Subcutaneous abdominal adipose tissue (tissue), 5 donors: ENCODE results near the gene PMEPA1.

ENCODE experiments used
- H3K27ac ChIP-seq: one replicate; pipeline ENCODE4 v1.7.0; 2013; ENCODE audit warnings: low read depth, mild to moderate bottlenecking, inconsistent platforms, low read length, moderate library complexity
- H3K27me3 ChIP-seq, 5 donors: one replicate each; pipeline ENCODE4 v1.7.0; 2013; ENCODE audit warnings: low read length in 5 of 5, inconsistent platforms in 1 of 5; ENCODE audit not compliant: control insufficient read depth in 5 of 5, insufficient read depth in 4 of 5
- H3K36me3 ChIP-seq, 5 donors: one replicate each; pipeline ENCODE4 v1.7.0; 2013; ENCODE audit warnings: low read length in 5 of 5; ENCODE audit not compliant: control insufficient read depth in 5 of 5, insufficient read depth in 5 of 5
- H3K4me1 ChIP-seq, 5 donors: one replicate each; pipeline ENCODE4 v1.7.0; 2013; ENCODE audit warnings: low read length in 5 of 5, mild to moderate bottlenecking in 3 of 5, moderate library complexity in 1 of 5; ENCODE audit not compliant: control insufficient read depth in 5 of 5, insufficient read depth in 5 of 5
- H3K4me3 ChIP-seq, 5 donors: one replicate each; pipeline ENCODE4 v1.7.0; 2013; ENCODE audit warnings: low read length in 5 of 5, low read depth in 1 of 5
- H3K9ac ChIP-seq, 5 donors: one replicate each; pipeline ENCODE4 v1.7.0; 2013; ENCODE audit warnings: low read length in 5 of 5, mild to moderate bottlenecking in 4 of 5, moderate library complexity in 3 of 5
- H3K9me3 ChIP-seq, 5 donors: one replicate each; pipeline ENCODE4 v1.7.0; 2013; ENCODE audit warnings: low read length in 5 of 5; ENCODE audit not compliant: control insufficient read depth in 5 of 5
- donor health status: healthy.
- donor health status: healthy.
- donor health status: healthy.
- donor health status: healthy.
- donor health status: healthy.

Gene PMEPA1

DNA sequence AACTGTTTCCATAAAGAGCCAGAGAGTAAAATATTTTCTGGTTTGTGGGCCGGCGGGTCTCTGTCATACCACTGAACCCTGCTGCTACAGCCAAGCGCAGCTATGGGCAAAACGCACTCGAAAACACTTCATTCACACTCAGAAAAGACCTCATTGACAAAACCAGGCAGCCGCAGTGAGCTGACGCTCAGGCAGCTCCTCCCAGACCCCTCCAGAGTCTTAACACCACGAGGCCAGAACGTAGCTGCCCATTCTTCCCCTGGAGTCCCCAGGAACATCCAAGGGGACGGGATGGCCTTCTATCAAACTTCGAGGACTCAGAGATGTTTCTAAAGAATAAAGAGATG, 54.0 kb downstream of the PMEPA1 start:
- peaks cover 0 to 81% (median 70%) of the 10 kb centered on the region in 5 donors for H3K36me3 ChIP-seq
- no peak overlapping the region for H3K4me3 ChIP-seq
- H3K27ac ChIP-seq: no peak overlapping the region
- H3K4me1 ChIP-seq: peaks cover under 1 to 6% (median 3%) of the 10 kb centered on the region in 5 donors
- H3K9me3 ChIP-seq: no peaks in the 10 kb centered on the region
- no peaks in the 10 kb centered on the region for H3K27me3 ChIP-seq
- no peak overlapping the region for H3K9ac ChIP-seq

DNA sequence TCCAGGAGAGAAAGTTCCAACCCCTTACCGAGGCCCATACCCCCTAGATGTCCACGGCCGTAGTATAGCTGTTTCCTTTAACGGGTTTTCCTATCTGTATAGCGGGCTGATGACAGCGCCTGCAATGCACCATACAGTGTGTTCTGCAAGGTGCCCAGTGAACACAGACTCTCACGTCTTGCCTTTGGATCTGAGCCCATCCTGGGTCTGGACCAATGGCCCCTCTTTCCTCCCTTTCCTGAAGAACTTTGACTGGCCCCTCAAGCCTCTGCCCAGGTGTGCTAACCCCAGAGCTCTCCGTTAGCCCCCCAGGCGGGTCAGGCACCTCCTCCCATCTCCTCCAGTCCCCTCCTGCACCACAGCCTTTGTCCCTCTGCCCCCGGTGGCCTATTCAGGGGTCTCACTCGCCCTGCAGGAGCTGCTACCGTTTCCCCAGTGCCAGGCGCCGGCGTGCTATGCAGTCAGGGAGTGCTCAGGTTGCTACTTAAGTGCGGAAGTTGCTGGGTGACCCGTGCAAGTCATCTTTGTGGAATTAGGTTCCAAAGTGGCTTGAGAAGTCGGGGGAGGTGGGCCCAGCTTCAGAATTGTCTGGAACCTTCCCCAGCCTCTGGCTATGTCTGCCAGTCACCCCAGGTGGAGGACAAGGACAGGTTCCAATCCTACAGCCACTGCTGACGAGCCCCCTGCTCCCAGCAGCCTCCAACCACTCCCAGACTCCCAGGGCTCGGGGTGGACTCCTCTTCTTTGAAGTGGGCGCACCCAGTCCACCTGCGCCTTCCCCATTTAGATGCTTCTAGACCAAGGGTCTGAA, 54.6 kb downstream of the PMEPA1 start:
- no peaks in the 10 kb centered on the region for H3K9me3 ChIP-seq
- H3K36me3 ChIP-seq: peaks cover 0 to 87% (median 76%) of the 10 kb centered on the region in 5 donors
- H3K27ac ChIP-seq: no peak overlapping the region
- H3K4me1 ChIP-seq: peaks cover 0 to 6% (median 3%) of the 10 kb centered on the region in 5 donors
- H3K9ac ChIP-seq: no peak overlapping the region
- no peaks in the 10 kb centered on the region for H3K27me3 ChIP-seq
- H3K4me3 ChIP-seq: no peak overlapping the region

DNA sequence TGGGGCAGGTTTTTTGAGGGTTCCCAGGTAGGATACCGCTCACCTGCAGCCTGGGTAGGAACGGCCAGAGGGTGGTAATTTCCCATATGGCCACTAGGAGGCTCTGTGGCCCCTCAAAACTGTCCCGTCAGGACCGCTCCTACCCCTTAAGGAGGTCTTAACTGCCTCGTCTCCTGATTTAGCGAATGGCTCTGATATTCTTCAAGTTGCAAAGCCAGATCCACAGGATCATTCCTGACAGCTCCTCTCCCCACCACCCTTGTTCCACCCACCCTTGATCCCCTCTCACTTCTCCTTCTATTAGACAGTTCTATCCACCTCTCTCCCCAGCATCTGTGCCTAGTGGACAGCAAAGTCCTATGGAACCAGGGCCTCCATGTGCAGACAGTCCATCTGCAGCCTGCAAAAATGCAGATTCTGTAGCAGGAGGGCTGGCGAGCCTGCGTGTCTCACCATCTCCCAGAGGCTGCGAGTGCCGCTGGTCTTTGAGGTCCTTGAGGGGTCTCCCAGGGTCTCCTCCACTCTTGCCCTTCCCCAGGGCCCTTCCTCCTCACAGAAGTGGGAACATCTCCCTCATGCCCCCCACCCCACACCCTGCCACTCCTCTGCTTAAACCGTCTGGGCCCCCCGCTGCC, 55.3 kb downstream of the PMEPA1 start:
- Histone ChIP-seq H3K9ac (no peak overlapping the region), H3K4me1 (peaks cover 0 to 6% (median 3%) of the 10 kb centered on the region in 5 donors), H3K9me3 (no peaks in the 10 kb centered on the region), H3K27me3 (no peaks in the 10 kb centered on the region), H3K27ac (no peak overlapping the region), H3K4me3 (no peak overlapping the region), H3K36me3 (peaks cover 0 to 89% (median 73%) of the 10 kb centered on the region in 5 donors)

DNA sequence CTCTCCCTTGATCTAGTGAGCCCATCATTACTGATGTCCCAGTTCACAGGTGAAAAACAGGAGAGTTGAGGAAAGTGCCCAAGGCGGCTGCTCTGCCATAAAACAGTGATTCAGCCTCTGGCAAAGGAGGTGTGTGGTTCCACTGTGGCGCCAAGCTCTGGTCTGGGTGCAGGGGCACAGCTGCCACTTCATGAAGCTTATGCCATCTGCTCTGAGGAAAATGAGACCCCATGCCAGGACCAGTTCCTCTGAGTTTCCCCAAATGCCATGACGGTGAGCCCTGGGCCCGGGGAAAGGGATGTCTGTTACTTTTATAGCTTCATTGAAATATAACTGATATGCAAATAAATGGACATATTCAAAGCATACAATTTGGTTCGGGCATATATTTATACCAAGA, 55.9 kb downstream of the PMEPA1 start:
- Histone ChIP-seq H3K9me3 (no peaks in the 10 kb centered on the region), H3K4me3 (no peak overlapping the region), H3K27me3 (no peaks in the 10 kb centered on the region), H3K4me1 (peaks cover 0 to 6% (median 3%) of the 10 kb centered on the region in 5 donors), H3K27ac (no peak overlapping the region), H3K9ac (no peak overlapping the region), H3K36me3 (peaks cover 0 to 83% (median 69%) of the 10 kb centered on the region in 5 donors)

DNA sequence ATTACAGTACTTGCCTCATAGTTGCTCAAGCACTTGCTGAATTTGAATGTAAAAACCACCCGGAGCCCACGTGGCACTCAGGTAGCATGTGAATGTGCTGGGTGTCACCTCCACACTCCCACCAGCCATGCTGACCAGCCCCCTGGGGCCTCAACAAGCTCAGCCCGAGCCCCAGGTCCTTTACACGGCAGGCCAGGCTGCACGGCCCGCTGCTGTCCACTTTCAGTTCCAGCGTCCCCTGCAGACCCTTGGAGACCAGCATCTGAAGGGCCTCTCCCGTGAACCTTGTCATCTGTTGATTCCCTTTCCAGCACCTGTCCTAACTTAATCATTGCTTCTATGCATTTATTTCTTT, 56.3 kb downstream of the PMEPA1 start:
- H3K36me3 ChIP-seq: peaks cover 0 to 80% (median 65%) of the 10 kb centered on the region in 5 donors
- no peak overlapping the region for H3K27ac ChIP-seq
- H3K27me3 ChIP-seq: no peaks in the 10 kb centered on the region

DNA sequence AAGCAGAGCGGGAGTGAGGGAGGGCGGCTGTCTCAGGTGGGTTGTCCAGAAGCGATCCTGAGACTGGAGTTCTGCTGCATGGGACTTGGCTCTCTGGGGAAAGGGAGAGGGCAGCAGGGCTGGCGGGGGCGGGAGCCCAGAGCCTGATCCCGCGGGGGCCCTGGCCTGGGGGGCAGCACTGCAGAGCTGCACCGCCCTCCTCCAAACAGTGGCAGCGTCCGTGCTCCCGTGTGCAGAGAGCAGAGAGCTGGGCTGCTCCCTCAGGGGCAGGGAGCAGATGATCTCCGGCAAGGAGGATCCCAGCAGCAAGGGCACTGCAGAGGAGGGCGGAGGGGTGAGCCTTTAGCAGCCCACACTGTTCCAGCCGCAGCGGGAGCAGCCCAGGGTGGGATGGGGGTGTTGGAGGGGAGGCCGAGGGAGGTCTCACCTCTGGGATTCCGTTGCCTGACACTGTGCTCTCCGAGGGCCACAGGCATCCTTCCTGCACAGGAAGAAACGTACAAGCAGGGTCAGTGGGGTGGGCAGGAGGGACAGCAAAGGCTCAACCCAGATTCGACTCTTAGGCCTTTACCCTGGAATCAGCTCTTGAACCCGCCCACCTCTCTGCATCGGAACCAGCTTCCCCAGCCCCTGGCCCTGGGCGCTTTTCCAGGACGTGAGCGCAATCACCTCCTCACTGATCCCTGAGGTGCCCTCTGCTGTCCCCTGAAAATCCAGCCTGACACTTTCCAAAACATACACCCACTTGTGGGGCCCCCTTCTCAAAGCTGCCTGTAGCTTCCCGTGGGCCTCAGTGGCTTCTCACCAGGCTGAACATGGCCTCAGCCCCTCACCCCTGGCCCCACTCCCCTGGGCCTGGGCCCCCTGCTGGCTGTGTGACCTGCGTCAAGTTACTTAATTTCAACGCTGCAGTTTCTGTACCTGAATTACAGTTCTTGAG, 56.9 kb downstream of the PMEPA1 start:
- H3K4me3 ChIP-seq: no peak overlapping the region
- H3K27ac ChIP-seq: no peak overlapping the region
- no peaks in the 10 kb centered on the region for H3K27me3 ChIP-seq
- H3K36me3 ChIP-seq: peaks cover 0 to 73% (median 59%) of the 10 kb centered on the region in 5 donors
- H3K9ac ChIP-seq: no peak overlapping the region
- no peaks in the 10 kb centered on the region for H3K9me3 ChIP-seq
- H3K4me1 ChIP-seq: peaks cover 0 to 6% (median 3%) of the 10 kb centered on the region in 5 donors

More for the DNA sequence above, 56.3 kb downstream of the PMEPA1 start:
- Histone ChIP-seq H3K9ac (no peak overlapping the region), H3K9me3 (no peaks in the 10 kb centered on the region), H3K4me1 (peaks cover 0 to 6% (median 3%) of the 10 kb centered on the region in 5 donors), H3K4me3 (no peak overlapping the region)

DNA sequence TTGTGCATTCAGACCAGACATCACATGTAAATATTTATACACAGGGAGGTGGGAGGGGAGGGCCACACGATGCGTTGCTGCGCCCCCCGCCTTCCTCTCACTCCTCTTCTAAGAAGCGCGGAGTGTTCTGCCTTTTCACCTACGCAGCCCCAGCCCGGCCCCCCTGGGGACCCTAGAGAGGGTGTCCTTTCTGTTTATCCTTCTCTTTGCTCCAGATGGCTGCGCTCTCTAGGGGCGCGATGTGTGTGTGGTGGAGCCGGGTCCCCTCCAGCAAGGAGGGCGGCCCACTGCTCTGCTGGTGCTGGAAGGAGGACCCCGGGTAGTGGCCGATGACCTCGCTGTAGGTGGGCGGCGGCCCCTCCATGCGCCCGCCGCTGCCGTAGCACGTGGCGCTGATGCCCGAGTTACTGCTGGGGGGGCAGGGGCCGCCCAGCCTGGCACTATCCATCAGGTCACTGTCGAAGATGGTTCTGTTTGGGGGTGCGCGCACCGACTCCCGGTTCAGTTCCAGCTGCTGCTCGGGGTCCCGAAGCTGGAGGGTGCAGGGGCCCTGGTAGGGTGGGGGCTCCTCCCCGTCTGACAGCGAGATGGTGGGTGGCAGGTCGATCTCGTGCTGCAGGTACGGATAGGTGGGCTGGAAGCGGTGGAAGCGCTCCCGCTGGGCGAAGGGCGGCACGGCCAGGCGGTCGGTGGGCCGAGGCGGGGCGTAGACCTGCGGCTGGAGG, 57.8 kb downstream of the PMEPA1 start:
- Histone ChIP-seq H3K4me3 (no peak overlapping the region), H3K9ac (no peak overlapping the region), H3K27me3 (no peaks in the 10 kb centered on the region), H3K9me3 (no peaks in the 10 kb centered on the region), H3K4me1 (peaks cover 0 to 6% (median 3%) of the 10 kb centered on the region in 5 donors), H3K36me3 (peaks cover 0 to 65% (median 51%) of the 10 kb centered on the region in 5 donors), H3K27ac (no peak overlapping the region)

DNA sequence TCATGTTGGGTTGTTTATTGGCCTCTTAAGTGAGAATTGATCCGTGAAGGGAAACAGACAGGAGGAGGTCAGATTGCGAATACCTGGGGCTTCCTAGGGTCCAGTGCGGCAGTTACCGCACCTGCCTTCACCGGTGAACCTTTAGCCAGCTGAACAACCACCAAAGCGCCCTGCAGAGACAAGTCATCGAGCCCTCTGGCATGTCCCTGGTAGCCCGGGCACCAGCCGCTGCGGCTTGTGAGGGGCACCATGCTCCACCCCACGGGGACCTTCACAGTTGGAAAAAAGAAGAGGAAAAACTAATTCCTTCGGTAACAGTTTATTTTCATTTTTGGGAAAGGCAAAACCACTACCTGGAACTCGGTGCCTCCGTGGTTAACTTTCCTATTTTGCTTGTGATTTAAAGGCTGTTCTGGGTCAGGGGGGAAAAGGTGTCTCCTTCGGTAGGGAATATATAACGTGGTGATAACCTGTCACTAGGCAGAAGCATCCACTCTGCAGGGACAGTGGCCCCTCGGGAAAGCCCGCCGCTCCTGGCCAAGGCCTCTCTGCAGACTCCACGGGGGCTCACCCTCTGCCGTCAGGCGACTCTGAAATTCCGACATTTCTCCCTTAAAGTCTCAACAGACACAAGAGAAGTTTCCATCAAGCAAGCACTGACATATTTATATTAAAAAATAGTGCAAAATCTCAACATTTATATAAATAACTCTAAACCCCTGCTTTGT, 58.9 kb downstream of the PMEPA1 start:
- Histone ChIP-seq H3K27me3 (no peaks in the 10 kb centered on the region), H3K4me3 (no peak overlapping the region), H3K4me1 (peaks cover 0 to 6% (median 3%) of the 10 kb centered on the region in 5 donors), H3K9me3 (no peaks in the 10 kb centered on the region), H3K27ac (no peak overlapping the region), H3K36me3 (peaks cover 0 to 54% (median 40%) of the 10 kb centered on the region in 5 donors), H3K9ac (no peak overlapping the region)

DNA sequence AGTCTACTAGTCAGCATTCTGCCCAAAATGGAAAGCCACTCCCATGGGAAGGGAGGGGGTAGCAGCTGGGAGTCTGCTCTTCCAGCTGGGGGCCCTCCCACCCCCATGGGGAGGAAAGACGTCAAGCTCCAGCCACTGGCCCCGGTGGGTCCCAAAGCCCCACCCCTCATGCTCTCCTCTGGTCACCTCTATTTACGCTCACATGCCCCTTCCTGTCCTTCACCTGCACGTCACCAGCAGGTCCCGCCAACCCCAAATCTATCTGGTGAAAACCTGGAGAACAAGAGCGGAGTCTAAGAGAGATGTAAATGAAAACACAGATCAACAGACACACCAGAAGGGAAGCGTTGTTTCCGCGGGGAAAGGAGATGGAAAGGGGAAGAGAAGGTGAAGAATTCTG, 59.5 kb downstream of the PMEPA1 start:
- no peak overlapping the region for H3K4me3 ChIP-seq
- no peaks in the 10 kb centered on the region for H3K27me3 ChIP-seq
- peaks cover 0 to 47% (median 36%) of the 10 kb centered on the region in 5 donors for H3K36me3 ChIP-seq
- no peak overlapping the region for H3K27ac ChIP-seq
- no peak overlapping the region for H3K9ac ChIP-seq
- peaks cover 0 to 3% (median 0%) of the 10 kb centered on the region in 5 donors for H3K9me3 ChIP-seq
- H3K4me1 ChIP-seq: peaks cover 0 to 6% (median 3%) of the 10 kb centered on the region in 5 donors
